HG03175 (cell line): Measurements from ENCODE around the gene POMP.
"Not testable (repeated sequence)": the region's sequence is repeated elsewhere in the genome, so short reads cannot be mapped to it uniquely, and the experiment has no call there.

ENCODE experiments used
- ATAC-seq: cut with Tn5 transposase; IDR thresholded peaks from one replicate; pipeline ENCODE4 v1.9.1; 2021; ENCODE audit warnings: mild to moderate bottlenecking, moderate library complexity; ENCODE audit not compliant: unreplicated experiment

POMP gene

GRCh38 chr13:28637714-28638355 is 21.1 kb upstream of the POMP start:
- no peak for ATAC-seq

GRCh38 chr13:28638756-28639155 is 20.2 kb upstream of the POMP start:
- ATAC-seq: no peak

GRCh38 chr13:28640861-28641599 is 17.9 kb upstream of the POMP start:
- no peak for ATAC-seq

GRCh38 chr13:28641600-28641926 is 17.4 kb upstream of the POMP start:
- ATAC-seq: peak; percentile 49

- no peak for ATAC-seq
These were observed 8.6 kb upstream of the POMP start for GRCh38 chr13:28650284-28650683.

GRCh38 chr13:28651810-28652401 is 7.0 kb upstream of the POMP start:
- no peak for ATAC-seq

GRCh38 chr13:28653111-28653510 is 5.8 kb upstream of the POMP start:
- no peak for ATAC-seq

- no peak for ATAC-seq
These were observed 4.7 kb upstream of the POMP start for GRCh38 chr13:28654276-28654675.

- ATAC-seq: no peak
These were observed 3.4 kb upstream of the POMP start for GRCh38 chr13:28655561-28655960.

GRCh38 chr13:28657784-28658538 is 969 bp upstream of the POMP start:
- ATAC-seq: no peak

- peak; percentile 18 for ATAC-seq
These were observed 463 bp upstream of the POMP start for GRCh38 chr13:28658539-28658795.

- ATAC-seq: peak; percentile 22
These were observed 666 bp downstream of the POMP start for GRCh38 chr13:28659621-28659970.

GRCh38 chr13:28666897-28667488 is 8.1 kb downstream of the POMP start:
- ATAC-seq: no peak

GRCh38 chr13:28671126-28671792 is 12.3 kb downstream of the POMP start:
- no peak for ATAC-seq

GRCh38 chr13:28678809-28679208 is 19.9 kb downstream of the POMP start:
- no peak for ATAC-seq

GRCh38 chr13:28679628-28680027 is 20.7 kb downstream of the POMP start:
- no peak for ATAC-seq

GRCh38 chr13:28680541-28680940 is 21.6 kb downstream of the POMP start:
- ATAC-seq: no peak

- not testable (repeated sequence) for ATAC-seq
These were observed 24.2 kb downstream of the POMP start for GRCh38 chr13:28683169-28683568.

GRCh38 chr13:28684257-28684656 is 25.3 kb downstream of the POMP start:
- ATAC-seq: no peak

GRCh38 chr13:28685114-28685513 is 26.2 kb downstream of the POMP start:
- no peak for ATAC-seq

GRCh38 chr13:28685892-28686291 is 27.0 kb downstream of the POMP start:
- no peak for ATAC-seq
